ELF-1 (cell line): Measurements from ENCODE around the gene COA1.
"Not testable (repeated sequence)": the region's sequence is repeated elsewhere in the genome, so short reads cannot be mapped to it uniquely, and the experiment has no call there.

Experiments
- DNase-seq: peaks from one replicate; pipeline ENCODE4 v3.0.0-alpha.2; 2016; ENCODE audit warnings: low read depth, low spot score

The COA1 gene

GRCh38 chr7:43727003-43727402 is 2.3 kb downstream of the COA1 start:
- no peak for DNase-seq

- no peak for DNase-seq
Measured at GRCh38 chr7:43726466-43726865, 2.9 kb downstream of the COA1 start.

GRCh38 chr7:43725251-43725650 is 4.1 kb downstream of the COA1 start:
- DNase-seq, result no peak

- DNase-seq, result no peak
Measured at GRCh38 chr7:43723007-43723341, 6.3 kb downstream of the COA1 start.

- DNase-seq, result no peak
Measured at GRCh38 chr7:43721193-43721806, 8.0 kb downstream of the COA1 start.

GRCh38 chr7:43716598-43716997 is 12.7 kb downstream of the COA1 start:
- no peak for DNase-seq

GRCh38 chr7:43715966-43716365 is 13.4 kb downstream of the COA1 start:
- DNase-seq, result not testable (repeated sequence)

- no peak for DNase-seq
Measured at GRCh38 chr7:43711503-43711902, 17.8 kb downstream of the COA1 start.

GRCh38 chr7:43708055-43708454 is 21.3 kb downstream of the COA1 start:
- DNase-seq, result not testable (repeated sequence)

- DNase-seq, result no peak
Measured at GRCh38 chr7:43703573-43703972, 25.8 kb downstream of the COA1 start.

GRCh38 chr7:43702974-43703373 is 26.3 kb downstream of the COA1 start:
- no peak for DNase-seq

GRCh38 chr7:43701929-43702328 is 27.4 kb downstream of the COA1 start:
- DNase-seq, result no peak

GRCh38 chr7:43701500-43701854 is 27.8 kb downstream of the COA1 start:
- no peak for DNase-seq

GRCh38 chr7:43700646-43701499 is 28.4 kb downstream of the COA1 start:
- no peak for DNase-seq

GRCh38 chr7:43700059-43700501 is 29.2 kb downstream of the COA1 start:
- no peak for DNase-seq

GRCh38 chr7:43698460-43699255 is 30.7 kb downstream of the COA1 start:
- DNase-seq, result no peak

GRCh38 chr7:43697690-43698089 is 31.6 kb downstream of the COA1 start:
- no peak for DNase-seq

- DNase-seq, result no peak
Measured at GRCh38 chr7:43695365-43695764, 34.0 kb downstream of the COA1 start.

- no peak for DNase-seq
Measured at GRCh38 chr7:43694399-43694748, 34.9 kb downstream of the COA1 start.

GRCh38 chr7:43693687-43694398 is 35.5 kb downstream of the COA1 start:
- DNase-seq, result no peak

- DNase-seq, result no peak
Measured at GRCh38 chr7:43692582-43693373, 36.5 kb downstream of the COA1 start.
